Gastroesophageal sphincter (tissue), 4 donors: ENCODE data around the gene LAT. TPM values are rescaled to one million over a fixed set of nuclear protein-coding genes. Genes with fewer than 3 reads are reported as not detected.
"Not testable (repeated sequence)": the region's sequence is repeated elsewhere in the genome, so short reads cannot be mapped to it uniquely, and the experiment has no call there.

Experiments used
- ATAC-seq: fragments of 150-250 bp; one replicate; pipeline ENCODE4 v1.9.1; 2016; ENCODE audit warnings: mild to moderate bottlenecking, moderate library complexity
- H3K27ac ChIP-seq, 4 donors: fragments of 200-600 bp; sonication (generic) in 3 of 4; 1 replicate in 3 of 4; 2 replicates in 1 of 4; pipeline ENCODE4 v1.5.1; 2016 to 2019
- H3K27me3 ChIP-seq: fragments of 200-600 bp; sonication (generic); one replicate; pipeline ENCODE4 v1.5.1; 2019
- H3K36me3 ChIP-seq, 2 donors: fragments of 200-600 bp; sonication (generic); one replicate each; pipeline ENCODE4 v1.5.1; 2019; ENCODE audit warnings: control low read depth in 1 of 2
- H3K4me1 ChIP-seq, 3 donors: fragments of 200-600 bp; sonication (generic); 1 replicate in 2 of 3; 2 replicates in 1 of 3; pipeline ENCODE4 v1.5.1; 2016 to 2019; ENCODE audit warnings: control low read depth in 2 of 3
- H3K4me3 ChIP-seq, 2 donors: fragments of 200-600 bp; sonication (generic); one replicate each; pipeline ENCODE4 v1.5.1; 2019; ENCODE audit warnings: mild to moderate bottlenecking in 1 of 2, moderate library complexity in 1 of 2
- H3K9me3 ChIP-seq, 3 donors: fragments of 200-600 bp; sonication (generic); one replicate each; pipeline ENCODE4 v1.5.1; 2017 to 2019; ENCODE audit warnings: control low read depth in 2 of 3
- EP300 ChIP-seq: sonication (generic); formaldehyde crosslinking; IDR thresholded peaks from one replicate; pipeline ENCODE4 v1.6.1; 2017; ENCODE audit warnings: antibody characterized with exemption, mild to moderate bottlenecking
- POLR2A ChIP-seq, 2 donors: fragments of 450-650 bp; IDR thresholded peaks; one replicate each; pipeline ENCODE4 v1.6.1; 2017; ENCODE audit warnings: antibody characterized with exemption in 2 of 2, mild to moderate bottlenecking in 2 of 2, moderate library complexity in 1 of 2
- POLR2AphosphoS5 ChIP-seq: sonication (generic); formaldehyde crosslinking; IDR thresholded peaks from one replicate; pipeline ENCODE4 v1.6.1; 2017; ENCODE audit warnings: antibody characterized with exemption
- WGBS, 2 donors: methylation state at CpG; one replicate each; pipeline ENCODE4 v1.1.5; 2018; ENCODE audit warnings: low coverage in 1 of 2; 5-methylcytosine and 5-hydroxymethylcytosine counted together
- total RNA-seq, 4 donors: library from RNA; depleted of rRNA; stranded (reverse); fragments of >200 nt; gene quantifications; one replicate each; pipeline ENCODE4 v1.1.0, GENCODE V29; 2016
- TF ChIP-seq, protein P1 (sequence below), 4 experiments: fragments of 200-600 bp in 2 of 4; fragments of 450-650 bp in 2 of 4; sonication (generic) in 1 of 4; IDR thresholded peaks; one replicate each; pipeline ENCODE4 v1.5.1; 2017 to 2019; ENCODE audit warnings: antibody characterized with exemption in 4 of 4, mild to moderate bottlenecking in 2 of 4, moderate library complexity in 2 of 4

The LAT gene
- total RNA-seq, 4 donors from 2014 or later, result 2.3 to 12.3 (median 5.4) TPM

DNA sequence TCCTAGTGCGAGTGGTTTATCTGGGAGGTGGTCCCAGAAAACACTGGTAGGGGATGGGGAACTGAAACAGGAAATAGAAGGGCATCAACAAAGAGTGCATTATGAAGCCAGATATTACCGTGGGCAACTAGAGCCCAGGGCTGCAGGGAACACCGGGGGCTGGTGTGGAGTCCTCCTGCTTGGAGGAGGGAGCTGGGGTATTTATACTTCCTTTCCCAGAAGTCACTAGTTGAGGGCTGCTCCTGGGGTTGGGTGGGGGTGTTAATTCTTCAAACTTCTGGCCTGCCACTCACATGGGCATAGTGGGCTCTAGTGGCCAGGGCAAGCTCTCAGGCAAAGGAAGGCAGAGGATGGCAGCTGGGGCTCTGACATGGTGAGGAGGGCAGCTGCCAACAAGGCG is 14.7 kb downstream of the LAT start:
- Histone ChIP-seq H3K27me3 (peaks cover 40% of the 10 kb centered on the region), H3K27ac (no peak overlapping the region)

GRCh38 chr16:29000019-29000418 is 15.2 kb downstream of the LAT start:
- ATAC-seq, result no peak
- TF ChIP-seq POLR2A (IDR thresholded peaks at IDR 0.05) (no peak), EP300 (no peak), POLR2AphosphoS5 (no peak)
- TF ChIP-seq, protein P1, sequence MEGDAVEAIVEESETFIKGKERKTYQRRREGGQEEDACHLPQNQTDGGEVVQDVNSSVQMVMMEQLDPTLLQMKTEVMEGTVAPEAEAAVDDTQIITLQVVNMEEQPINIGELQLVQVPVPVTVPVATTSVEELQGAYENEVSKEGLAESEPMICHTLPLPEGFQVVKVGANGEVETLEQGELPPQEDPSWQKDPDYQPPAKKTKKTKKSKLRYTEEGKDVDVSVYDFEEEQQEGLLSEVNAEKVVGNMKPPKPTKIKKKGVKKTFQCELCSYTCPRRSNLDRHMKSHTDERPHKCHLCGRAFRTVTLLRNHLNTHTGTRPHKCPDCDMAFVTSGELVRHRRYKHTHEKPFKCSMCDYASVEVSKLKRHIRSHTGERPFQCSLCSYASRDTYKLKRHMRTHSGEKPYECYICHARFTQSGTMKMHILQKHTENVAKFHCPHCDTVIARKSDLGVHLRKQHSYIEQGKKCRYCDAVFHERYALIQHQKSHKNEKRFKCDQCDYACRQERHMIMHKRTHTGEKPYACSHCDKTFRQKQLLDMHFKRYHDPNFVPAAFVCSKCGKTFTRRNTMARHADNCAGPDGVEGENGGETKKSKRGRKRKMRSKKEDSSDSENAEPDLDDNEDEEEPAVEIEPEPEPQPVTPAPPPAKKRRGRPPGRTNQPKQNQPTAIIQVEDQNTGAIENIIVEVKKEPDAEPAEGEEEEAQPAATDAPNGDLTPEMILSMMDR (IDR thresholded peaks at IDR 0.05), result no peak
- 83 to 89% methylated on average over 2 of the region's 2 CpGs for WGBS, 2 donors
- Histone ChIP-seq H3K27me3 (peaks cover 40% of the 10 kb centered on the region), H3K4me1 (no peaks in the 10 kb centered on the region), H3K36me3 (no peaks in the 10 kb centered on the region), H3K9me3 (no peaks in the 10 kb centered on the region), H3K27ac (no peak overlapping the region), H3K4me3 (no peak overlapping the region)

More for the DNA sequence above, 14.7 kb downstream of the LAT start:
- H3K9me3 ChIP-seq, result no peaks in the 10 kb centered on the region
- H3K4me1 ChIP-seq, result no peaks in the 10 kb centered on the region
- no peak overlapping the region for H3K4me3 ChIP-seq
- TF ChIP-seq, protein P1 (IDR thresholded peaks at IDR 0.05), result no peak
- no peak for TF ChIP-seq POLR2AphosphoS5
- TF ChIP-seq POLR2A (IDR thresholded peaks at IDR 0.05), result no peak
- TF ChIP-seq EP300, result no peak
- ATAC-seq, result no peak
- 60% methylated on average over 3 of the region's 4 CpGs for WGBS, 2 donors
- no peaks in the 10 kb centered on the region for H3K36me3 ChIP-seq

DNA sequence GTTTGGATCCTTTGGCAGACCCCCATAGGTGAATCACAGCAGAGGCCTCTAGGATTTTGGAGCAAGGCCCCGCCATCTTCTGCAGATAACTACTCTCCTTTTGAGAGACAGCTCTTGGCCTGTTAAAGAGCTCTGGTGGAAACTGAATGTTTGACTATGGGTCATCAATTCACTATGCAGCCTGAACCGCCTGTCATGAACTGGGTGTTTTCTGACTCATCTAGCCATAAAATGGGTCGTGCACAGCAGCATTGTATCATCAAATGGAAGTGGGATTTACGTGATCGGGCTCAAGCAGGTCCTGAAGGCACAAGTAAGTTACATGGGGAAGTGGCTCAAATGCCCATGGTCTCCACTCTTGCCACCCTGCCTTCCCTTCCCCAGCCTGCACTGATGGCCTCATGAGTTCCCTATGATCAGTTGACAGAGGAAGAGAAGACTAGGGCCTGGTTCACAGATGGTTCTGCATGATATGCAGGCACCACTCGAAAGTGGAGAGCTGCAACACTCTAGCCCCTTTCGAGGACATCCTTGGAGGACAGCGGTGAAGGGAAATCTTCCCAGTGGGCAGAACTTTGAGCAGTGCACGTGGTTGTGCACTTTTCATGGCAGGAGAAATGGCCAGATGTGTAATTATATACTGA is 19.8 kb downstream of the LAT start:
- 55 to 72% methylated on average over 5 to 7 of the region's 9 CpGs for WGBS, 2 donors
- not testable (repeated sequence) for H3K27ac ChIP-seq, H3K4me3 ChIP-seq, H3K9me3 ChIP-seq, ATAC-seq, H3K4me1 ChIP-seq, H3K36me3 ChIP-seq
- H3K27me3 ChIP-seq, result peaks cover 16% of the 10 kb centered on the region

- TF ChIP-seq EP300 (no peak), POLR2AphosphoS5 (no peak), POLR2A (IDR thresholded peaks at IDR 0.05) (no peak)
- TF ChIP-seq, protein P1 (IDR thresholded peaks at IDR 0.05), result no peak
- Histone ChIP-seq H3K4me1 (no peaks in the 10 kb centered on the region), H3K4me3 (no peak overlapping the region), H3K27me3 (peaks cover 8% of the 10 kb centered on the region), H3K36me3 (no peaks in the 10 kb centered on the region), H3K9me3 (no peaks in the 10 kb centered on the region), H3K27ac (no peak overlapping the region)
- WGBS, 2 donors, result 47% methylated on average over 3 of the region's 10 CpGs; no CpG with 5 or more reads in 1 of the 2 donors
- ATAC-seq, result no peak
Observed at GRCh38 chr16:29007730-29008593, 23.1 kb downstream of the LAT start.

GRCh38 chr16:29009050-29009837 is 24.4 kb downstream of the LAT start:
- H3K27me3 ChIP-seq, result peaks cover 8% of the 10 kb centered on the region
- no peak for ATAC-seq
- H3K36me3 ChIP-seq, result no peaks in the 10 kb centered on the region
- H3K4me3 ChIP-seq, result no peak overlapping the region
- no peaks in the 10 kb centered on the region for H3K9me3 ChIP-seq
- TF ChIP-seq POLR2AphosphoS5, result no peak
- WGBS, 2 donors, result 68 to 81% methylated on average over 4 to 7 of the region's 14 CpGs
- no peaks in the 10 kb centered on the region for H3K4me1 ChIP-seq
- H3K27ac ChIP-seq, result no peak overlapping the region
